SK-N-SH treated with all-trans-retinoic acid at 6 μM for 48 hours (cell line): ENCODE measurements around the gene COX4I2.

Source experiments
- ESRRG ChIP-seq: fragments of 250-450 bp; sonication (Bioruptor Pico); IDR thresholded peaks from 2 replicates; pipeline ENCODE4 v1.6.1; 2021; ENCODE audit warnings: mild to moderate bottlenecking
- GLIS3 ChIP-seq: fragments of 250-450 bp; sonication (Bioruptor Pico); IDR thresholded peaks from 2 replicates; pipeline ENCODE4 v1.5.0; 2020; ENCODE audit warnings: mild to moderate bottlenecking, moderate library complexity
- ISL1 ChIP-seq: fragments of 250-450 bp; sonication (Bioruptor Pico); IDR thresholded peaks from 2 replicates; pipeline ENCODE4 v2.1.2; 2022; ENCODE audit warnings: mild to moderate bottlenecking, moderate library complexity
- OSR1 ChIP-seq: fragments of 250-450 bp; sonication (Bioruptor Pico); IDR thresholded peaks from 2 replicates; pipeline ENCODE4 v1.8.0; 2022; ENCODE audit warnings: moderate library complexity, mild to moderate bottlenecking, inconsistent platforms
- PPARA ChIP-seq: fragments of 250-450 bp; sonication (Bioruptor Pico); IDR thresholded peaks from 2 replicates; pipeline ENCODE4 v1.5.0; 2020; ENCODE audit warnings: mild to moderate bottlenecking, borderline replicate concordance
- RARB ChIP-seq: fragments of 250-450 bp; sonication (Bioruptor Pico); IDR thresholded peaks from 2 replicates; pipeline ENCODE4 v1.8.0; 2021; ENCODE audit warnings: mild to moderate bottlenecking, moderate library complexity
- SNAI2 ChIP-seq: fragments of 250-450 bp; sonication (Bioruptor Pico); IDR thresholded peaks from 2 replicates; pipeline ENCODE4 v1.5.0; 2020; ENCODE audit warnings: mild to moderate bottlenecking, moderate library complexity
- ZFP3 ChIP-seq: fragments of 250-450 bp; sonication (Bioruptor Pico); IDR thresholded peaks from 2 replicates; pipeline ENCODE4 v1.5.0; 2020; ENCODE audit warnings: mild to moderate bottlenecking, moderate library complexity
- ZFP30 ChIP-seq: fragments of 450-650 bp; formaldehyde crosslinking; IDR thresholded peaks from 2 replicates; pipeline ENCODE4 v1.5.0; 2022; ENCODE audit warnings: mild to moderate bottlenecking, moderate library complexity
- ZNF565 ChIP-seq: fragments of 450-650 bp; formaldehyde crosslinking; conservative IDR thresholded peaks from 2 replicates; pipeline ENCODE4 v1.5.0; 2020; ENCODE audit warnings: low read depth, mild to moderate bottlenecking, moderate library complexity
- TF ChIP-seq, protein P1 (sequence below): fragments of 250-450 bp; sonication (Bioruptor Pico); IDR thresholded peaks from 2 replicates; pipeline ENCODE4 v1.8.0; 2020; ENCODE audit warnings: mild to moderate bottlenecking, moderate library complexity, borderline replicate concordance
- TF ChIP-seq, protein P2 (sequence below): fragments of 250-450 bp; sonication (Bioruptor Pico); IDR thresholded peaks from 2 replicates; pipeline ENCODE4 v1.5.1; 2020; ENCODE audit warnings: low read depth, mild to moderate bottlenecking, moderate library complexity
- TF ChIP-seq, protein P3 (sequence below): fragments of 250-450 bp; sonication (Bioruptor Pico); IDR thresholded peaks from 2 replicates; pipeline ENCODE4 v1.5.1; 2021; ENCODE audit warnings: mild to moderate bottlenecking, moderate library complexity

DNA sequence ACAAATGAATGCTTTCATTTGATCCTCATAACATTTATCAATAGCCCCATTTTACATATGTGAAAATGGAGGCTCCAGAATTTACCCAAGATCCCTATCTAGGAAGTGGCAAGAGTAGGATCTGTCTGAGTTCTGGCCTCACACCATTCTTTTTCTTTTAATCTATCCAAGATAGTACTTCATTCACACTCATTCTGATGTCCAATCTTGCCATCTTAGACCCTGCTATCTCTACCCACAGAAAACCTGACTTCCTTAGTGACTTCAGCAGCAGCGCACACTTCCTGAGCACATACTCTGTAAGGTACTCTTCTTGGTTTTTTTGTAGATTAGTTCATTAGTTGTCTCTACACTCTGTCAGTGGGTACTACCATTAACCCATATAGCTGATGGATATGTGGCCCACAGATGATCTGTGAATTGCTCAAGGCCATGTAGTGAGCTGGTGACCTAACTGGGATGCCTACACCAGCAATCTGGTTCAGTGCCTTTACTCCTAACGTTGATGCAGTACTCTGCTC is 36.3 kb downstream of the COX4I2 start:
- no peak for TF ChIP-seq ZNF565 (CRISPR knock-in tag)
- no peak for TF ChIP-seq RARB (CRISPR knock-in tag)
- TF ChIP-seq ZFP3 (CRISPR knock-in tag) = no peak
- TF ChIP-seq, protein P1, sequence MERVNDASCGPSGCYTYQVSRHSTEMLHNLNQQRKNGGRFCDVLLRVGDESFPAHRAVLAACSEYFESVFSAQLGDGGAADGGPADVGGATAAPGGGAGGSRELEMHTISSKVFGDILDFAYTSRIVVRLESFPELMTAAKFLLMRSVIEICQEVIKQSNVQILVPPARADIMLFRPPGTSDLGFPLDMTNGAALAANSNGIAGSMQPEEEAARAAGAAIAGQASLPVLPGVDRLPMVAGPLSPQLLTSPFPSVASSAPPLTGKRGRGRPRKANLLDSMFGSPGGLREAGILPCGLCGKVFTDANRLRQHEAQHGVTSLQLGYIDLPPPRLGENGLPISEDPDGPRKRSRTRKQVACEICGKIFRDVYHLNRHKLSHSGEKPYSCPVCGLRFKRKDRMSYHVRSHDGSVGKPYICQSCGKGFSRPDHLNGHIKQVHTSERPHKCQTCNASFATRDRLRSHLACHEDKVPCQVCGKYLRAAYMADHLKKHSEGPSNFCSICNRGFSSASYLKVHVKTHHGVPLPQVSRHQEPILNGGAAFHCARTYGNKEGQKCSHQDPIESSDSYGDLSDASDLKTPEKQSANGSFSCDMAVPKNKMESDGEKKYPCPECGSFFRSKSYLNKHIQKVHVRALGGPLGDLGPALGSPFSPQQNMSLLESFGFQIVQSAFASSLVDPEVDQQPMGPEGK (CRISPR knock-in tag) = no peak
- TF ChIP-seq OSR1 (CRISPR knock-in tag) = no peak
- TF ChIP-seq ESRRG (CRISPR knock-in tag) = no peak
- TF ChIP-seq ZFP30 (CRISPR knock-in tag) = no peak
- no peak for TF ChIP-seq PPARA (CRISPR knock-in tag)
- TF ChIP-seq ISL1 (CRISPR knock-in tag) = no peak
- no peak for TF ChIP-seq GLIS3
- TF ChIP-seq, protein P2, sequence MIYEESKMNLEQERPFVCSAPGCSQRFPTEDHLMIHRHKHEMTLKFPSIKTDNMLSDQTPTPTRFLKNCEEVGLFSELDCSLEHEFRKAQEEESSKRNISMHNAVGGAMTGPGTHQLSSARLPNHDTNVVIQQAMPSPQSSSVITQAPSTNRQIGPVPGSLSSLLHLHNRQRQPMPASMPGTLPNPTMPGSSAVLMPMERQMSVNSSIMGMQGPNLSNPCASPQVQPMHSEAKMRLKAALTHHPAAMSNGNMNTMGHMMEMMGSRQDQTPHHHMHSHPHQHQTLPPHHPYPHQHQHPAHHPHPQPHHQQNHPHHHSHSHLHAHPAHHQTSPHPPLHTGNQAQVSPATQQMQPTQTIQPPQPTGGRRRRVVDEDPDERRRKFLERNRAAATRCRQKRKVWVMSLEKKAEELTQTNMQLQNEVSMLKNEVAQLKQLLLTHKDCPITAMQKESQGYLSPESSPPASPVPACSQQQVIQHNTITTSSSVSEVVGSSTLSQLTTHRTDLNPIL = no peak
- no peak for TF ChIP-seq SNAI2
- TF ChIP-seq, protein P3, sequence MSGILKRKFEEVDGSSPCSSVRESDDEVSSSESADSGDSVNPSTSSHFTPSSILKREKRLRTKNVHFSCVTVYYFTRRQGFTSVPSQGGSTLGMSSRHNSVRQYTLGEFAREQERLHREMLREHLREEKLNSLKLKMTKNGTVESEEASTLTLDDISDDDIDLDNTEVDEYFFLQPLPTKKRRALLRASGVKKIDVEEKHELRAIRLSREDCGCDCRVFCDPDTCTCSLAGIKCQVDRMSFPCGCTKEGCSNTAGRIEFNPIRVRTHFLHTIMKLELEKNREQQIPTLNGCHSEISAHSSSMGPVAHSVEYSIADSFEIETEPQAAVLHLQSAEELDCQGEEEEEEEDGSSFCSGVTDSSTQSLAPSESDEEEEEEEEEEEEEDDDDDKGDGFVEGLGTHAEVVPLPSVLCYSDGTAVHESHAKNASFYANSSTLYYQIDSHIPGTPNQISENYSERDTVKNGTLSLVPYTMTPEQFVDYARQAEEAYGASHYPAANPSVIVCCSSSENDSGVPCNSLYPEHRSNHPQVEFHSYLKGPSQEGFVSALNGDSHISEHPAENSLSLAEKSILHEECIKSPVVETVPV (CRISPR knock-in tag) = no peak
